Osteocyte (in vitro differentiated cells): ENCODE data around the gene DGKD. TPM values are rescaled to one million over a fixed set of nuclear protein-coding genes. Genes with fewer than 3 reads are reported as not detected.

ENCODE experiments used
- DNase-seq: peaks from one replicate; pipeline ENCODE4 v3.0.0; 2021; ENCODE audit warnings: mixed read lengths; ENCODE audit not compliant: unreplicated experiment; ENCODE audit errors: extremely low spot score
- H3K27ac Mint-ChIP-seq: one replicate; pipeline ENCODE4 v1.8.0; 2021; ENCODE audit warnings: mild to moderate bottlenecking, mixed read lengths; ENCODE audit not compliant: unreplicated experiment
- H3K27me3 Mint-ChIP-seq: one replicate; pipeline ENCODE4 v1.8.0; 2021; ENCODE audit warnings: mixed read lengths; ENCODE audit not compliant: unreplicated experiment
- H3K36me3 Mint-ChIP-seq: one replicate; pipeline ENCODE4 v1.8.0; 2021; ENCODE audit warnings: mixed read lengths; ENCODE audit not compliant: unreplicated experiment
- H3K4me1 Mint-ChIP-seq: one replicate; pipeline ENCODE4 v1.8.0; 2021; ENCODE audit warnings: mixed read lengths; ENCODE audit not compliant: unreplicated experiment
- H3K4me3 Mint-ChIP-seq: one replicate; pipeline ENCODE4 v1.8.0; 2021; ENCODE audit warnings: mild to moderate bottlenecking, moderate library complexity, mixed read lengths; ENCODE audit not compliant: unreplicated experiment
- H3K9me3 Mint-ChIP-seq: one replicate; pipeline ENCODE4 v1.8.0; 2021; ENCODE audit warnings: mixed read lengths; ENCODE audit not compliant: unreplicated experiment
- total RNA-seq: library from RNA; stranded (reverse); gene quantifications from 2 replicates; pipeline ENCODE4 v1.2.1, GENCODE V29; 2021
- TF ChIP-seq, protein P1 (sequence below): fragments of 200-600 bp; sonication (generic); IDR thresholded peaks from 2 replicates; pipeline ENCODE4 v1.5.0; 2021; ENCODE audit warnings: antibody characterized with exemption, mild to moderate bottlenecking, moderate library complexity

Gene DGKD
- total RNA-seq, 1 donor from 2014 or later: 70.5 TPM

- Mint-ChIP-seq H3K4me1 (no peaks in the 10 kb centered on the region), H3K27me3 (no peaks in the 10 kb centered on the region), H3K4me3 (no peak overlapping the region), H3K9me3 (no peaks in the 10 kb centered on the region), H3K36me3 (peaks cover 44% of the 10 kb centered on the region), H3K27ac (no peak overlapping the region)
- no peak for DNase-seq
- TF ChIP-seq, protein P1, sequence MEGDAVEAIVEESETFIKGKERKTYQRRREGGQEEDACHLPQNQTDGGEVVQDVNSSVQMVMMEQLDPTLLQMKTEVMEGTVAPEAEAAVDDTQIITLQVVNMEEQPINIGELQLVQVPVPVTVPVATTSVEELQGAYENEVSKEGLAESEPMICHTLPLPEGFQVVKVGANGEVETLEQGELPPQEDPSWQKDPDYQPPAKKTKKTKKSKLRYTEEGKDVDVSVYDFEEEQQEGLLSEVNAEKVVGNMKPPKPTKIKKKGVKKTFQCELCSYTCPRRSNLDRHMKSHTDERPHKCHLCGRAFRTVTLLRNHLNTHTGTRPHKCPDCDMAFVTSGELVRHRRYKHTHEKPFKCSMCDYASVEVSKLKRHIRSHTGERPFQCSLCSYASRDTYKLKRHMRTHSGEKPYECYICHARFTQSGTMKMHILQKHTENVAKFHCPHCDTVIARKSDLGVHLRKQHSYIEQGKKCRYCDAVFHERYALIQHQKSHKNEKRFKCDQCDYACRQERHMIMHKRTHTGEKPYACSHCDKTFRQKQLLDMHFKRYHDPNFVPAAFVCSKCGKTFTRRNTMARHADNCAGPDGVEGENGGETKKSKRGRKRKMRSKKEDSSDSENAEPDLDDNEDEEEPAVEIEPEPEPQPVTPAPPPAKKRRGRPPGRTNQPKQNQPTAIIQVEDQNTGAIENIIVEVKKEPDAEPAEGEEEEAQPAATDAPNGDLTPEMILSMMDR: no peak
These were observed 101.8 kb downstream of the DGKD start for GRCh38 chr2:233456111-233456510.

GRCh38 chr2:233456934-233457333, 102.6 kb downstream of the DGKD start:
- no peak for DNase-seq
- Mint-ChIP-seq H3K9me3 (no peaks in the 10 kb centered on the region), H3K27ac (no peak overlapping the region), H3K4me3 (no peak overlapping the region), H3K36me3 (peaks cover 48% of the 10 kb centered on the region), H3K27me3 (no peaks in the 10 kb centered on the region), H3K4me1 (no peaks in the 10 kb centered on the region)
- TF ChIP-seq, protein P1: no peak

GRCh38 chr2:233457356-233457755, 103.1 kb downstream of the DGKD start:
- no peaks in the 10 kb centered on the region for H3K4me1 Mint-ChIP-seq
- H3K4me3 Mint-ChIP-seq: no peak overlapping the region
- no peak overlapping the region for H3K27ac Mint-ChIP-seq
- H3K36me3 Mint-ChIP-seq: peaks cover 46% of the 10 kb centered on the region
- H3K27me3 Mint-ChIP-seq: no peaks in the 10 kb centered on the region
- TF ChIP-seq, protein P1: no peak
- H3K9me3 Mint-ChIP-seq: no peaks in the 10 kb centered on the region
- no peak for DNase-seq

- no peaks in the 10 kb centered on the region for H3K9me3 Mint-ChIP-seq
- no peak overlapping the region for H3K27ac Mint-ChIP-seq
- peaks cover 47% of the 10 kb centered on the region for H3K36me3 Mint-ChIP-seq
- TF ChIP-seq, protein P1: no peak
- no peaks in the 10 kb centered on the region for H3K27me3 Mint-ChIP-seq
- no peak overlapping the region for H3K4me3 Mint-ChIP-seq
- DNase-seq: no peak
- no peaks in the 10 kb centered on the region for H3K4me1 Mint-ChIP-seq
These were observed 103.8 kb downstream of the DGKD start for GRCh38 chr2:233458031-233458610.

DNA sequence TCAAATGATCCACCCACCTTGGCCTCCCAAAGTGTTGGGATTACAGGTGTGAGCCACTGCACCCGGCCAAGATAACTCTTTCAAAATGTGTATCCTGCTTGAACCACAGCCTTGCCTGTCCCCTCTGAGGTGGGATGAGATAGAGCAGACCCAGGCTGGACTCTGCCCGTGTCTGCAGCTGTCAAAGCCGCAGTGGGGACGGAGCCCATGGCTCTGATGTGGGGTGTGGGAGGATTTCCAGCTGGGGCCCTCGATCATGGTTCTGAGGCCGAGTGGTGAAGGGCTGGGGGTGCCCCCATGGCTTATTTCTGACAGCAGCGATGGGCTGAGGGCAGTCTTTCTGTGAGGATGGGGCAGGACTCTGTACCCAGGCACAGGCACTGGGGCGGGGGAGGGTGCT, 104.5 kb downstream of the DGKD start:
- Mint-ChIP-seq H3K27me3 (no peaks in the 10 kb centered on the region), H3K4me1 (no peaks in the 10 kb centered on the region), H3K36me3 (peaks cover 41% of the 10 kb centered on the region), H3K27ac (no peak overlapping the region), H3K4me3 (no peak overlapping the region), H3K9me3 (no peaks in the 10 kb centered on the region)
- TF ChIP-seq, protein P1: no peak
- no peak for DNase-seq
